Measurements from ENCODE around the gene HFE. TPM values are rescaled to one million over a fixed set of nuclear protein-coding genes. Genes with fewer than 3 reads are reported as not detected.

Gene HFE
- total RNA-seq, 1 donor from 2014 or later = 1.7 TPM

DNA sequence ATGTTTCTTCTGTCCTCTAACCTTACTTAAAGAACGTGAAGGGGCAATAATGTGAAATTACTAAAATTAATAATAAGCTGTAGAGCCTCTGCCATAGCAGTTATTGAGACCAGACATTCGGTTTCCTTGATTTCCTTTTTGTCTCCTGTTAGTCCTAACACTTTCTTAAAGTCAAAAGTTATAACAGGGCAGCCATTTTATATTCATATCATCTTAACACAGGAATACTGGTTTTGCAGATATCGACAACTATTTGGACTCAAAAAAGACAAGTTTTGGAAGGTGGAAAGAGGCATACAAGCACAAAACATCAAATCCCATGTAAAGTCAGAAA is 33.5 kb downstream of the HFE start:
- H3K4me3 Mint-ChIP-seq = peak overlapping the region; percentile 76

DNA sequence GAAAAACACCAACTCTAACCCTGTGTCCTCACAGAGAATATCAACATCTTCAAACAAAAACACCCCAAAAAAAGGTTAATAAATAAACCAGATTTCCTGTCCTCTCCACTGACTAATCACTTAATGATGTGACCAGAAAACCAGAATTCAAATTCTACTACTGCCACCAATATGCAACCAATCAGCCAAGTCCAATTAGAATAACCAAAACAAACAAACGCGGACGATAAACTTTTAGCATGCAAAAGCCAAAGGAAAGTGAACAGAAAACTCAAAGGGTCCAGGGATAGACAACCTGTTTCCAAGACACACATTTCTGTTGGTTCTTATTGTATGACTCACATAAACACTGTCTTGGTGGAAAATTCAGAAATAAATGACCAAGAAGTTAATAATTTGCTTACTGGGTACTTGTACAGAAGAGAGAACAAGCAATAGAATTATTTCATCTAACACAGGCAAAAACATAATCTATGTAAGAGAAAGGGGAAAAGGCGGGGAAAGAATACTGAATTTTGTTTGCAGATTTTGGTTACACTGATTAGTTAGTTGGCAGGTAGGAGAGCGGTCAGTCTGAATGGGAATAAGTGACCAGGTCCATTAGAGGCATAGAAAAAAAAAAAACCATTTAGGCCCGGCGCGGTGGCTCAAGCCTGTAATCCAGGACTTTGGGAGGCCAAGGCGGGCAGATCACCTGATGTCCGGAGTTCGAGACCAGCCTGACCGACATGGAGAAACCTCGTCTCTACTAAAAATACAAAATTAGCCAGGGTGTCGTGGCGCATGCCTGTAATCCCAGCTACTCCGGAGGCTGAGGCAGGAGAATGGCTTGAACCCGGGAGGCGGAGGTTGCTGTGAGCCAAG is 34.1 kb downstream of the HFE start:
- peaks cover 6% of the 10 kb centered on the region for H3K36me3 Mint-ChIP-seq (ENCODE audit: low read depth)
- TF ChIP-seq, protein P1, sequence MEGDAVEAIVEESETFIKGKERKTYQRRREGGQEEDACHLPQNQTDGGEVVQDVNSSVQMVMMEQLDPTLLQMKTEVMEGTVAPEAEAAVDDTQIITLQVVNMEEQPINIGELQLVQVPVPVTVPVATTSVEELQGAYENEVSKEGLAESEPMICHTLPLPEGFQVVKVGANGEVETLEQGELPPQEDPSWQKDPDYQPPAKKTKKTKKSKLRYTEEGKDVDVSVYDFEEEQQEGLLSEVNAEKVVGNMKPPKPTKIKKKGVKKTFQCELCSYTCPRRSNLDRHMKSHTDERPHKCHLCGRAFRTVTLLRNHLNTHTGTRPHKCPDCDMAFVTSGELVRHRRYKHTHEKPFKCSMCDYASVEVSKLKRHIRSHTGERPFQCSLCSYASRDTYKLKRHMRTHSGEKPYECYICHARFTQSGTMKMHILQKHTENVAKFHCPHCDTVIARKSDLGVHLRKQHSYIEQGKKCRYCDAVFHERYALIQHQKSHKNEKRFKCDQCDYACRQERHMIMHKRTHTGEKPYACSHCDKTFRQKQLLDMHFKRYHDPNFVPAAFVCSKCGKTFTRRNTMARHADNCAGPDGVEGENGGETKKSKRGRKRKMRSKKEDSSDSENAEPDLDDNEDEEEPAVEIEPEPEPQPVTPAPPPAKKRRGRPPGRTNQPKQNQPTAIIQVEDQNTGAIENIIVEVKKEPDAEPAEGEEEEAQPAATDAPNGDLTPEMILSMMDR (conservative IDR thresholded peaks at IDR 0.05) = no peak
- peak overlapping the region; percentile 76 for H3K4me3 Mint-ChIP-seq
- H3K27ac Mint-ChIP-seq (ENCODE audit: unreplicated experiment) = no peak overlapping the region
- no peaks in the 10 kb centered on the region for H3K9me3 Mint-ChIP-seq
- peaks cover 46% of the 10 kb centered on the region for H3K4me1 Mint-ChIP-seq
- DNase-seq (ENCODE audit: low read depth, low spot score) = no peak
- peaks cover 21% of the 10 kb centered on the region for H3K27me3 Mint-ChIP-seq (ENCODE audit: low read depth)

More for the DNA sequence above, 33.5 kb downstream of the HFE start:
- H3K27me3 Mint-ChIP-seq (ENCODE audit: low read depth) = peaks cover 19% of the 10 kb centered on the region
- peaks cover 40% of the 10 kb centered on the region for H3K4me1 Mint-ChIP-seq
- H3K9me3 Mint-ChIP-seq = no peaks in the 10 kb centered on the region
- H3K27ac Mint-ChIP-seq (ENCODE audit: unreplicated experiment) = no peak overlapping the region
- peaks cover 6% of the 10 kb centered on the region for H3K36me3 Mint-ChIP-seq (ENCODE audit: low read depth)
- no peak for DNase-seq (ENCODE audit: low read depth, low spot score)
- TF ChIP-seq, protein P1 (conservative IDR thresholded peaks at IDR 0.05) = no peak

DNA sequence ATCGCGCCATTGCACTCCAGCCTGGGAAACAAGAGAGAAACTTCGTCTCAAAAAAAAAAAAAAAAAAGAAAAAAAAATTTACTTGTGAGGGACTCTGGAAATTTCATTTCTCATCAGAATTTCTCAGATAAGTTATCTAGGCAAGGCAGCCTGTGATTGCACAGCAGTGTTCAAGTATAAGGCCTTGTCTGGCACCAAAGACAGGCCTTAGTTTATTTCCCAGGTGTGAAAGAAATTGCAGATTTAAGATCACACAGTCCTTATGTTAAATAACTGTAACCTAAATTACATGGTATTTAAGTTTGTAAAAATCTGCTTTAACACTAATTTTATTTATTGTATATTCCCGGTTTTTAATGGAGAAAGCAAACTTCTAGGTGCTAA is 34.8 kb downstream of the HFE start:
- DNase-seq (ENCODE audit: low read depth, low spot score) = no peak
- Mint-ChIP-seq H3K27ac (ENCODE audit: unreplicated experiment) (peak overlapping the region; percentile 99), H3K36me3 (ENCODE audit: low read depth) (peaks cover 6% of the 10 kb centered on the region), H3K27me3 (ENCODE audit: low read depth) (peaks cover 21% of the 10 kb centered on the region), H3K4me1 (peaks cover 52% of the 10 kb centered on the region), H3K4me3 (peak overlapping the region; percentile 98), H3K9me3 (no peaks in the 10 kb centered on the region)
- TF ChIP-seq, protein P1 (conservative IDR thresholded peaks at IDR 0.05) = no peak

DNA sequence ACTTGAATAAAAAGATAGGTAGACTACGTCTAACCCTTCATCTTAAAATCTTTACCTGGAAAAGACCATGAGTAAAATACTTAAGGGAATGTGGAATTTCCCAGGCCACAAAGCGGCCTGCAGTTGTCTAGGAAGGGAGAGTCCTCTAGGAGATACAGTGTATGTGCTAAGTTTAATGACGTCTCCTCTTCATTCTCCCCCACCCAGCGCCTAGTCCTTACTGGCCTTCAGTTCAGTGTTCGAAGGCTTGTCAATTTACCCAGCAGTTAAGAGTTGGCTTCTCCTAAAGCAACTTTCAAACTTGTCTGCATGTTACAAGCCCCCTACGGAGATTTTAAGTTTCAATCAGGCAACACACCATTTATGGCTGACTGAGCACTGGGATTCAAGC is 35.2 kb downstream of the HFE start:
- H3K4me1 Mint-ChIP-seq = peaks cover 56% of the 10 kb centered on the region
- H3K27ac Mint-ChIP-seq (ENCODE audit: unreplicated experiment) = peak overlapping the region; percentile 99
- H3K27me3 Mint-ChIP-seq (ENCODE audit: low read depth) = peaks cover 21% of the 10 kb centered on the region
- peaks cover 6% of the 10 kb centered on the region for H3K36me3 Mint-ChIP-seq (ENCODE audit: low read depth)
- H3K4me3 Mint-ChIP-seq = peak overlapping the region; percentile 98
- TF ChIP-seq, protein P1 (conservative IDR thresholded peaks at IDR 0.05) = no peak
- no peak for DNase-seq (ENCODE audit: low read depth, low spot score)
- H3K9me3 Mint-ChIP-seq = no peaks in the 10 kb centered on the region

DNA sequence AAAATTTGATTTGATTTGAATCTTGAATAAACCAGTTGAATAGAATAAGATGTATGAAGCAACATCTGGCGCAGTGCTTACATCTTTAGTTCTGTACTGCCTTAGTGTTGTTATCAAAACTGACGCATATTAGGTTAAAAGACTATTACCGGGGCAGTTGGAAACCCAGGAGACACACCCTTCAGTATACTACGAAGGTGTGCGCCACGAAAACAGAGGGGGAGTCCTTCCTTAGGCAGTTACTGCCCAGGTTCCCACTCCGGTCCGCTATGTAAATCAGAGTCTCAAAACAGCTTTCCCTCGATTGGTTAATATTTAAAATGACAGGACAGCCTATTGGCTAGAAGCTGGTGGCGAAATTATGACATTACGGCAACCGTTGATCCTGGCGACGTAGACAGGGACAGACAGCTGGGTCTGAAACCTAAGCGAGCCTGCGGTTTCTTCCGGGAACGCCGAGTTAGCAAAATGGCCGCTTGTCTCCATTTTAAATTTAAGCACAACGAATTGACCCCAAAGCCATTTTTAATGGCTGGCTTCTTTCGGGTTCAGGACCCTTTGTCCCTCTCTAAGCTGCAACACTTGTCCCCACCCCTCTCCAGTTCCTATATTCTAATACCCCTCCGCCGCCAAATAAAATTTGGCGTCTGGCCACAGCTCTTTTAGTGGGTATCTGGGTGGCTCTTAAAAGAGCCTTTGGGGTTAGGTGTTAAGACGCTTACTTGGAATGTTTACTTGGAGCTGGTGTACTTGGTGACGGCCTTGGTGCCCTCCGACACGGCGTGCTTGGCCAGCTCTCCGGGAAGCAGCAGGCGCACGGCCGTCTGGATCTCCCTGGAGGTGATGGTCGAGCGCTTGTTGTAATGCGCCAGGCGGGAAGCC is 35.8 kb downstream of the HFE start:
- Mint-ChIP-seq H3K9me3 (no peaks in the 10 kb centered on the region), H3K36me3 (ENCODE audit: low read depth) (peaks cover 6% of the 10 kb centered on the region), H3K27ac (ENCODE audit: unreplicated experiment) (peak overlapping the region; percentile 99), H3K4me3 (peak overlapping the region; percentile 98), H3K27me3 (ENCODE audit: low read depth) (peaks cover 21% of the 10 kb centered on the region), H3K4me1 (peaks cover 55% of the 10 kb centered on the region)
- TF ChIP-seq, protein P1 (conservative IDR thresholded peaks at IDR 0.05) = no peak
- DNase-seq (ENCODE audit: low read depth, low spot score) = peak; percentile 64

Measured in neural crest cell (in vitro differentiated cells).